Esophagus mucosa (tissue), 1 donor: ENCODE data around the gene MANBA. TPM values are rescaled to one million over a fixed set of nuclear protein-coding genes. Genes with fewer than 3 reads are reported as not detected.
"Not testable (repeated sequence)": the region's sequence is repeated elsewhere in the genome, so short reads cannot be mapped to it uniquely, and the experiment has no call there.

Experiments used
- ATAC-seq: fragments of 200-7000 bp; cut with Tn5 transposase; one replicate; pipeline ENCODE4 v1.9.1; 2020
- total RNA-seq: library from RNA; stranded (reverse); gene quantifications from one replicate; pipeline ENCODE4 v1.2.4, GENCODE V29; 2023
- donor health status: DM: yes; HTN: yes; CAD: no.

MANBA gene
- total RNA-seq, 1 donor from 2014 or later, result 10.7 TPM

DNA sequence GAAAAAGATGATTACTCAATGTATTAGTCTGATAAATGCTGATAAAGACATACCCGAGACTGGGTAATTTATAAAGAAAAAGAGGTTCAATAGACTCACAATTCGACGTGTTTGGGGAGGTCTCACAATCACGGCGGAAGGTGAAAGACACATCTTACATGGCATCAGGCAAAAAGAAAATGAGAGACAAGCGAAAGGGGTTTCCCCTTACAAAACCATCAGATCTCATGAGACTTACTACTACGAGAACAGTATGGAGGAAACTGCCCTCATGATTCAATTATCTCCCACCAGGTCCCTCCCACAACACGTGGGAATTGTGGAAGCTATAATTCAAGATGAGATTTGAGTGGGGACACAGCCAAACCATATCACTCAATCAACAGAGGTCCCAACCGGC is 141.7 kb downstream of the MANBA start:
- ATAC-seq, result not testable (repeated sequence)

- ATAC-seq, result no peak
These were observed 144.1 kb downstream of the MANBA start for GRCh38 chr4:102616636-102617035.

DNA sequence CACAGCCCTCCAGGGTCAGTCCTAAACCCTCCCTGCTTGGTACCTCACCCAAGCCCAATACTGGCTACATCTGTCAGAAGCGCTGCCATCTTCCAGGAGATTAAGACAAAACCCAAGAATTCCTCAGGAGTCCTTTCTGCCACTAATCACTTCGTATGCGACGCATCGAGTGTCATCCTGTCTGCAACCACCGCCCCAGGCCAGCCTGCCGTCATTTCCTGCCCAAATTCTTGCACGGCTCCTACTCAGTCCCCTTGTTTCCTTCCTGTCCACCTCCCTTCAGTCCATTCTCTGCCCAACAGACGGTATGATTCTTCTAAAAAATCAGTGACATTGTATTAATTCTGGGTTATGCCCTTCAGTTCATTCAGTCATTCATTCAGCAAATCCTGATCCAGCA is 146.0 kb downstream of the MANBA start:
- no peak for ATAC-seq

- peak; percentile 94 for ATAC-seq
These were observed 147.9 kb downstream of the MANBA start for GRCh38 chr4:102612824-102613366.

DNA sequence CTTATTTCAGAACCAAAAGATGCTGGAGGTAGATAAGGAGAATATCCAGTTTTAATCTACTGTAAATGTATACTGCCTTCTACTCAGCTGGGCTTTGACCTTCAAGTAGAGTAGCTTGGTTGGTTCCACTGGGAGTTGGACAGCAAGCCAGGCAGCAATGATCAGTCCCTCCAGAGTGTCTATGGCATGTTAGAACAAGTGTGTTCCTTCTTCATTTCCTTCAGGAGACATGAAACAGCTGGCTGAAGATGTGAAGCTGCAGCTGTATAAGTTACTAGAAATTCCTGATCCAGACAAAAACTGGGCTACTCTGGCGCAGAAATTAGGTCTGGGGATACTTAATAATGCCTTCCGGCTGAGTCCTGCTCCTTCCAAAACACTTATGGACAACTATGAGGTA is 148.6 kb downstream of the MANBA start:
- ATAC-seq, result peak; percentile 71

GRCh38 chr4:102610476-102610875 is 150.3 kb downstream of the MANBA start:
- no peak for ATAC-seq

GRCh38 chr4:102610007-102610406 is 150.8 kb downstream of the MANBA start:
- no peak for ATAC-seq

- ATAC-seq, result no peak
These were observed 152.6 kb downstream of the MANBA start for GRCh38 chr4:102608190-102608589.

- no peak for ATAC-seq
These were observed 153.8 kb downstream of the MANBA start for GRCh38 chr4:102606846-102607450.

- ATAC-seq, result no peak
These were observed 154.5 kb downstream of the MANBA start for GRCh38 chr4:102606261-102606660.

DNA sequence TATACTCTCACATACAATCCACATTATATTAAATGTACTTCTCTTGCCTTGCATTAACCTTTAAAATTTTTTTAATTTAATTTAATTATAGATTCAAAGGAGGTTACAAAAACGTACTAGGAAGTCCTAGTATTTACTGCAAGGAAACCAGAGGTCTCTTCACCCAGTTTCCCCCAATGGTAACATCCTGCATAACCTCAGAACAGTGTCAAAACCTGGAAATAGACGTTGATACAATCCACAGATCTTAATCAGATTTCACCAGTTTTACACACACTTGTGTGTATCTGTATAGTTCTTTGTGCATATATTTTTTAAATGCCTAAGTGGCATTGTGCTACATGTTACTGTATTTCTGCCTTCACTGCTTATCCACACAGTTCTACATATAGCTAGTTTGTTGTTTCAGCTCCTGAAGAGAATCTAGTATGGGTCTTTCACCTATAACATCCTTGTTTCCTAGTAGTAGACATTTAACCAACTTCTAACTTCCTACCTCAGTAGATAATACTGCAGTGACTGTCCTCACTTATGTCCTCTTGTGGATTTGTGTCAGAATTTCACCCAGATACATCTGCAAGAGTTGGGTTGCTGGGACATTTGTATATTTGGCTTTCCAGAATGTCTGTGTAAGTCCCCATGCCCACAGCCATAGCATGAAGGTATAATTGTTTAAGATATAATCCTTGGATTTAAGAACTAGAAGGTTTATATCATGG is 156.4 kb downstream of the MANBA start:
- no peak for ATAC-seq

GRCh38 chr4:102601586-102602227 is 159.1 kb downstream of the MANBA start:
- no peak for ATAC-seq

- no peak for ATAC-seq
These were observed 160.1 kb downstream of the MANBA start for GRCh38 chr4:102600689-102601088.

GRCh38 chr4:102599886-102600285 is 160.9 kb downstream of the MANBA start:
- ATAC-seq, result peak; percentile 51

GRCh38 chr4:102599455-102599854 is 161.3 kb downstream of the MANBA start:
- ATAC-seq, result peak; percentile 84

DNA sequence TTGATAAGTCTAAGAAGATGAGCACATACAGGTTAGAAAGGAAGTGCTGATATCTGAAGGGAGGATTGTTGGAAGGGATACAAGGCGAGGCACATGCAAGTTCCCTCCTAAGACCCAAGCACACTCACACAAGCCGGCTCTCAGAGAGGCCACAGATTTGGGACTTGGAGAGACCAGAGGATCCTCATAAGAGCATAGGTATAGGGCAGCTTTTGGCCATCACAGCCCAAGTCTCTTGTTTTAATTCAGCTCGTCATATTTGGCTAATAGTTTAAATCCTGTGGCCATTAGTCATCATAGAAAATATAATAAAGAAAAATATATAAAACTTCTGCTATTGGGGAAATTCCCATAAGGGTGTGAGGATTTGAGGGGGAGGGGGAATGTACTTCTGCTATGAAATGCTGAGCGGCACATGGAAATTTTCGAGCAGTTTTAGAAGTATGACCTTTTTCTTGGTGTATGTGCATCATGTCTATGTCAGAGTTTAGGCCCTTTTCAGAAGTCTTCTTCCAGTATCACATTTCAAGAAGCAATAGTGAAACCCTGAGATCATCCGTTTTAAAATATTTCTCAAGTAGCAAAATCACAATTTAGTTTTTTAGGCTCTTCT is 161.9 kb downstream of the MANBA start:
- ATAC-seq, result no peak

DNA sequence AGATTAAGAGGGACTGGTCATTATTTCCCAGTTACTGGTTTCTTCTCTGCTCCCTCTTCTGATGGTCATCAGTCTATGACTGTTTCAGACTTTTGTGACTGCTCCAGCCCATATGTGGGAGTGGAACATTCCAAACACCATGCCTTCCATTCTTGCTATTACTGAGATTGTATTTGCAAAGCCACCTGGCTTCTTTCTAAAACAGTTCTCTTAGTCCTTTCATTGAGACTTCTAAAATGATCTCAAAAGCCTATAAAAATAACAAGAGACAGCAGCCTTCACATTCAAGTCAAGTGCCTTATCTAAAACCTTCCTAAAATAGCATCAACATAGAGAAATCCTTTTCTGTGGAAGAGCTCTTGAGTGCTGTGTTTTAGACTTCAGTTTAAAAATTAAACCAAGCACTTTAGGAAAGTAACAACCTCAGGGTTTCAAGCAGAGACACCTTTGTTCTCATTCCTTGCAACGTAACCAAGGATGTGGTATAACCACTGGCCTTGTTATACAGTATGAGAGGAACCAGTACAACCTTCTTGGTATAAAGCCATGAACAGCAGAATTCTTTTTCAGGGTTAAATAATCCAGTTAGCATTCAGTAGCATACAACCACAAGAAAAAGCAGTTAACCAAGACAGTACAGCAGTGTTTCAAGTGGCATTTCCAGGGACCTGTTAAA is 162.5 kb downstream of the MANBA start:
- no peak for ATAC-seq

GRCh38 chr4:102596532-102596931 is 164.2 kb downstream of the MANBA start:
- no peak for ATAC-seq

- no peak for ATAC-seq
These were observed 166.8 kb downstream of the MANBA start for GRCh38 chr4:102594000-102594399.

GRCh38 chr4:102593147-102593546 is 167.6 kb downstream of the MANBA start:
- ATAC-seq, result no peak

GRCh38 chr4:102592256-102592655 is 168.5 kb downstream of the MANBA start:
- no peak for ATAC-seq

GRCh38 chr4:102589743-102590142 is 171.0 kb downstream of the MANBA start:
- no peak for ATAC-seq

- ATAC-seq, result no peak
These were observed 174.1 kb downstream of the MANBA start for GRCh38 chr4:102586644-102587021.
